Brain microvascular endothelial cell (primary cell): Measurements from ENCODE around the gene GTF3C1.

Experiments
- DNase-seq: peaks from one replicate; pipeline ENCODE4 v3.0.0-alpha.2; 2020
- H3K27ac ChIP-seq: fragments of 250-450 bp; sonication (Bioruptor Pico); 2 replicates; pipeline ENCODE4 v1.5.1; 2020; ENCODE audit warnings: mild to moderate bottlenecking, moderate library complexity
- H3K27me3 ChIP-seq: fragments of 250-450 bp; sonication (Bioruptor Pico); replicated peaks from 2 replicates; pipeline ENCODE4 v1.5.1; 2020; ENCODE audit warnings: mild to moderate bottlenecking
- H3K36me3 ChIP-seq: fragments of 250-450 bp; sonication (Bioruptor Pico); replicated peaks from 2 replicates; pipeline ENCODE4 v1.5.1; 2020; ENCODE audit warnings: mild to moderate bottlenecking
- H3K4me3 ChIP-seq: 2 replicates; pipeline ENCODE4 v1.5.1; 2011; ENCODE audit warnings: low read depth, mild to moderate bottlenecking, control low read depth, low read length, moderate library complexity
- CTCF ChIP-seq: IDR thresholded peaks from 2 replicates; pipeline ENCODE4 v1.5.1; 2011; ENCODE audit warnings: low read depth, mild to moderate bottlenecking, moderate library complexity, low read length, control low read depth, inconsistent platforms; ENCODE audit errors: missing control alignments
- in situ Hi-C: cut with HindIII; loops from 2 replicates; pipeline ENCODE4 v1.10.0; 2017; ENCODE audit warnings: low sequenced_read_pairs, low pct_ligation_motif_present

GTF3C1 gene

GRCh38 chr16:27430512-27430911, 119.2 kb downstream of the GTF3C1 start:
- in situ Hi-C loops: no loop called here
- no peak overlapping the region for H3K4me3 ChIP-seq
- no peaks in the 10 kb centered on the region for H3K27me3 ChIP-seq
- H3K36me3 ChIP-seq: no peaks in the 10 kb centered on the region
- no peak for DNase-seq
- no peak overlapping the region for H3K27ac ChIP-seq
- TF ChIP-seq CTCF: no peak

GRCh38 chr16:27429981-27430441, 119.7 kb downstream of the GTF3C1 start:
- H3K27ac ChIP-seq: no peak overlapping the region
- H3K4me3 ChIP-seq: no peak overlapping the region
- no peak for DNase-seq
- no peak for TF ChIP-seq CTCF
- H3K36me3 ChIP-seq: no peaks in the 10 kb centered on the region
- in situ Hi-C loops: no loop called here
- no peaks in the 10 kb centered on the region for H3K27me3 ChIP-seq

DNA sequence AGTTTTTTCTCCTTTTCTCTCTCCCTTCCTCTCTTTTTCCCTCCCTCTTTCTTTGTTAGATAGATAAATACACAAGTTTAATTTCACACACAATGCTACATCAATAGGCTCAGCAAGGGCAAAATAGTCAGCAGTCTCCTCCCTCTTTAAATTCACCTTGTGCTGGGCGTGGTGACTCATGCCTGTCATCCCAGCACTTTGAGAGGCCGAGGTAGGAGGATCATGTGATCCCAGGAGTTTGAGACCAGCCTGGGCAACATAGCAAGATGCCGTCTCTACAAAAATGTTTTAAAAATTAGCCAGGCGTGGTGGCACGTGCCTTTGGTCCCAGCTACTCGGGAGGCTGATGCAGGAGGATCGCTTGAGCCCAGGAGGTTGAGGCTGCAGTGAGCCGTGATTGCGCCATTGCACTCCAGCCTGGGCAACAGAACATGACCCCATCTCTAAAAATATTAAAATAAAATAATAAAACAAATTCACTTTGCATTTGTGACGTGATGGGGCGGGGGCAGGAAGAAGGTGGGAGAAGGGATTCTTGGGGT, 120.3 kb downstream of the GTF3C1 start:
- in situ Hi-C loops: no loop called here
- Histone ChIP-seq H3K36me3 (no peaks in the 10 kb centered on the region), H3K27me3 (no peaks in the 10 kb centered on the region), H3K27ac (no peak overlapping the region), H3K4me3 (no peak overlapping the region)
- TF ChIP-seq CTCF: no peak
- no peak for DNase-seq

GRCh38 chr16:27428026-27428785, 121.5 kb downstream of the GTF3C1 start:
- H3K27ac ChIP-seq: no peak overlapping the region
- H3K4me3 ChIP-seq: no peak overlapping the region
- no peaks in the 10 kb centered on the region for H3K36me3 ChIP-seq
- TF ChIP-seq CTCF: peak; percentile 38
- no peaks in the 10 kb centered on the region for H3K27me3 ChIP-seq
- no peak for DNase-seq
- in situ Hi-C loops: no loop called here

GRCh38 chr16:27427538-27427937, 122.2 kb downstream of the GTF3C1 start:
- in situ Hi-C loops: no loop called here
- Histone ChIP-seq H3K36me3 (no peaks in the 10 kb centered on the region), H3K27me3 (no peaks in the 10 kb centered on the region), H3K4me3 (peak overlapping the region; percentile 29), H3K27ac (no peak overlapping the region)
- no peak for TF ChIP-seq CTCF
- no peak for DNase-seq
